Nasal cavity respiratory epithelium epithelial cell of viscerocranial mucosa (primary cell): Measurements from ENCODE around the gene RNF150. TPM values are rescaled to one million over a fixed set of nuclear protein-coding genes. Genes with fewer than 3 reads are reported as not detected.

Experiments
- total RNA-seq: library from RNA; depleted of rRNA; stranded (reverse); fragments of >200 nt; gene quantifications from 2 replicates; pipeline ENCODE4 v1.2.3, GENCODE V29; 2014

The RNF150 gene
- 0.36 and 0.68 TPM in 2 replicates for total RNA-seq

DNA sequence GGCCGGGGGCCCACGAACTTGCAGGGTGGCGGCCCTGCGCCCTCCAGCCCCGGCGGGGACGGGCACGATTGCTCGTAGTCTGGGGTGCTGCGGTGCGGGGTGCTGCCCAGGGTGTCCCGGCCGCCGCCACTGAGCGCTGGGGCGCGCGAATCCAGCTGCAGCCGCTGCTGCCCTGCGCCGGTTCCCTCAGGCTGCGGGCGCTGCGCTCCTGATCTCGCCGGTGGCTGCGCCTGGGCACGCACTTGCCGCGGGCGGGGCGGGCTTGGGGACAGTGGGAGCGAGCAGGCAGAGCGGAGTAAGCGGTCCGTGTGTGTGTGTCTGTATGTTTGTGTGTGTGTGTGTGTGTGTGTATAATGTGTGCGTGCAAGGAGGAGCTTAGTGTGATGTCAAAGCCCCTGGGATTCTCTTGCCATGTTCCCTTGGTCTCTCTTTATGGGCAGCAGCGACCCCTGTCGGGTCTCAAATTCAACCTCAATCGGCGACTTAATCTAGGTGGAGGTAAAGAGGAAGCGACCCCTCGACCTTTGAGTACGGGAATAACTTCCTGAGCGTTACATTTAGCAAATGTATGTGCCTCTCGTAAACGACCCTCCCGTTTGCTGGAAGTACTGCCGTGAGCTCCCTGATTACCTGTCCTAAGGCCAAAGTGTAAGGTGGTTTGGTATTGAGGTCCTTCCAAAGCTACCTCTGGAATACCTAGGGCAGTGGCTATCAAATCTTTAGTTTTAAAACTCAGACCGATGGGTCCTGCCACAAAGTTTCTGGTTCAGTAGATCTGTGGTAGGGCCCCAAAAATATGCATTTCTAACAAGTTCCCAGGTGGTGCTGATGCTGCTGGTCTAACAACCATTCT, at the start of gene RNF150:
RNF150 (minus strand) TSS at position 324 of the 853 bp plus-strand sequence.

Other genes with a start within 250 kb of the RNF150 start
- 51.8 and 54.0 TPM in 2 replicates for gene ZNF330, start 87.4 kb upstream of the RNF150 start, total RNA-seq